HG03342 (cell line): Measurements from ENCODE around the gene PAQR4.
A peak's percentile ranks its signal among the peaks of the same experiment; 100 is the strongest.

Experiments used
- ATAC-seq: cut with Tn5 transposase; IDR thresholded peaks from one replicate; pipeline ENCODE4 v1.9.1; 2021; ENCODE audit warnings: mild to moderate bottlenecking, moderate library complexity; ENCODE audit not compliant: unreplicated experiment

PAQR4 gene

GRCh38 chr16:2977440-2977839 is 8.3 kb downstream of the PAQR4 start:
- ATAC-seq, result no peak

- peak; percentile 8 for ATAC-seq
These were observed 10.6 kb downstream of the PAQR4 start for GRCh38 chr16:2979669-2980226.

GRCh38 chr16:2980227-2981176 is 11.4 kb downstream of the PAQR4 start, which contains the start of gene PKMYT1:
TSS of gene PKMYT1 (minus strand) at chr16:2980446. CDS start at chr16:2979657, 789 bp downstream.
- peak; percentile 55 for ATAC-seq

- ATAC-seq, result no peak
These were observed 12.2 kb downstream of the PAQR4 start for GRCh38 chr16:2981177-2981898.

- no peak for ATAC-seq
These were observed 12.7 kb downstream of the PAQR4 start for GRCh38 chr16:2981899-2982250.

GRCh38 chr16:2982402-2982801 is 13.3 kb downstream of the PAQR4 start:
- ATAC-seq, result no peak

GRCh38 chr16:2983706-2984136 is 14.6 kb downstream of the PAQR4 start:
- ATAC-seq, result no peak

- no peak for ATAC-seq
These were observed 16.3 kb downstream of the PAQR4 start for GRCh38 chr16:2985462-2985861.

GRCh38 chr16:2985893-2986355 is 16.8 kb downstream of the PAQR4 start:
- no peak for ATAC-seq

- no peak for ATAC-seq
These were observed 17.6 kb downstream of the PAQR4 start for GRCh38 chr16:2986623-2987188.

- ATAC-seq, result no peak
These were observed 18.1 kb downstream of the PAQR4 start for GRCh38 chr16:2987286-2987685.

GRCh38 chr16:2987833-2988232 is 18.7 kb downstream of the PAQR4 start:
- ATAC-seq, result no peak

GRCh38 chr16:2988590-2989099 is 19.5 kb downstream of the PAQR4 start:
- ATAC-seq, result no peak

- ATAC-seq, result no peak
These were observed 21.7 kb downstream of the PAQR4 start for GRCh38 chr16:2990891-2991290.

GRCh38 chr16:2991566-2992261 is 22.6 kb downstream of the PAQR4 start:
- ATAC-seq, result no peak

GRCh38 chr16:2992383-2993081 is 23.4 kb downstream of the PAQR4 start:
- ATAC-seq, result no peak

GRCh38 chr16:2996298-2996697 is 27.1 kb downstream of the PAQR4 start:
- no peak for ATAC-seq

- ATAC-seq, result no peak
These were observed 30.8 kb downstream of the PAQR4 start for GRCh38 chr16:2999929-3000328.

- ATAC-seq, result no peak
These were observed 31.4 kb downstream of the PAQR4 start for GRCh38 chr16:3000540-3000939.

GRCh38 chr16:3001316-3001715 is 32.2 kb downstream of the PAQR4 start:
- ATAC-seq, result no peak
